ENCODE data around the gene KRT37. TPM values are rescaled to one million over a fixed set of nuclear protein-coding genes. Genes with fewer than 3 reads are reported as not detected.
"Not testable (repeated sequence)": the region's sequence is repeated elsewhere in the genome, so short reads cannot be mapped to it uniquely, and the experiment has no call there.

KRT37 gene
- total RNA-seq, 1 experiment from 2014 or later, result not detected

DNA sequence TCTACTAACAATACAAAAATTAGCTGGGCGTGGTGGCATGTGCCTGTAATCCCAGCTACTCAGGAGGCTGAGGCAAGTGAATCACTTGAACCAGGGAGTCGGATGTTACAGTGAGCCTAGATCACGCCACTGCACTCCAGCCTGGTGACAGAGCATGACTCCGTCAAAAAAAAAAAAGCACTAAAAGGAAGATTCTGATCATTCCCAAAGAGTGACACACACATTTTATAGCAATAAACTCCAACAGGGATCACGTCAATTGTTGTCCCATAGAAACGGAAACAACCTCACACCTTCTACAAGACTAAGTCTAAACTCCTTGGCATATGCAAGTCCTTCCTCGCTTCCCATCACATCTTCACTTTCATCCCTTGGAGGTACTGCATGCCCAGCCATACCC is 44.3 kb downstream of the KRT37 start:
- no CpG with 5 or more reads among the region's 7 CpGs for WGBS (ENCODE audit: extremely low coverage, insufficient read length, low lambda C conversion rate)
- not testable (repeated sequence) for H3K4me1 Mint-ChIP-seq

More for the DNA sequence above, 44.3 kb downstream of the KRT37 start:
- not testable (repeated sequence) for H2BK12ac ChIP-seq (ENCODE audit: insufficient read length, low read depth, low read length); H3K79me1 ChIP-seq (ENCODE audit: insufficient read depth, low read depth, low read length, poor library complexity, severe bottlenecking); H3K9ac ChIP-seq (ENCODE audit: extremely low read depth, insufficient read length, low read length); H3K27me3 ChIP-seq (ENCODE audit: insufficient read depth, low read length); H3K23ac ChIP-seq (ENCODE audit: insufficient read length, low read depth, low read length); DNase-seq; H3K9me3 Mint-ChIP-seq; H4K5ac ChIP-seq (ENCODE audit: insufficient read length, low read depth, low read length); H3K36me3 Mint-ChIP-seq (ENCODE audit: insufficient read depth in 1 of 3, low read depth in 3 of 3); H2AK5ac ChIP-seq (ENCODE audit: insufficient read length, low read length); H3K18ac ChIP-seq (ENCODE audit: insufficient read length, low read depth, low read length); H3K27ac Mint-ChIP-seq; H3K14ac ChIP-seq (ENCODE audit: insufficient read depth, low read length); H3T11ph ChIP-seq (ENCODE audit: low read length); H3K4me3 Mint-ChIP-seq; H3K27me3 Mint-ChIP-seq (ENCODE audit: low read depth); H2BK5ac ChIP-seq (ENCODE audit: insufficient read length, low read length); H4K20me1 ChIP-seq (ENCODE audit: control insufficient read depth, insufficient read depth, insufficient read length); H3K79me2 ChIP-seq (ENCODE audit: insufficient read depth, low read length); H3K56ac ChIP-seq (ENCODE audit: insufficient read length, low read depth, low read length); H2AFZ ChIP-seq (ENCODE audit: low read length); H4K8ac ChIP-seq (replicated peaks; ENCODE audit: insufficient read length, low read depth, low read length); H3K23me2 ChIP-seq (ENCODE audit: insufficient read length, low read depth, low read length, poor library complexity, severe bottlenecking); H2BK15ac ChIP-seq (ENCODE audit: low read depth, low read length); H3K9me3 ChIP-seq (ENCODE audit: control insufficient read depth, low read depth, low read length); H3K4me1 ChIP-seq (ENCODE audit: insufficient read depth, low read length); H3K27ac ChIP-seq (ENCODE audit: insufficient read length, low read depth, low read length); H3K4ac ChIP-seq (ENCODE audit: low read depth, low read length); H2BK120ac ChIP-seq (ENCODE audit: low read depth, low read length, poor library complexity, severe bottlenecking); H3K4me2 ChIP-seq (ENCODE audit: insufficient read depth, insufficient read length, low read length); H2BK20ac ChIP-seq (ENCODE audit: low read depth, low read length, poor library complexity, severe bottlenecking); H4K91ac ChIP-seq (ENCODE audit: insufficient read length, low read depth, low read length)
